Activated CD4-positive, alpha-beta T cell treated with anti-CD3 and anti-CD28 coated beads, Interleukin-2, amount 50 U/mL, for 48 hours (primary cell): ENCODE data around the gene CEP120.
"Not testable (repeated sequence)": the region's sequence is repeated elsewhere in the genome, so short reads cannot be mapped to it uniquely, and the experiment has no call there.

ENCODE experiments used
- DNase-seq, 2 experiments: peaks; one replicate each; pipeline ENCODE4 v3.0.0-alpha.2; 2020

Gene CEP120

DNA sequence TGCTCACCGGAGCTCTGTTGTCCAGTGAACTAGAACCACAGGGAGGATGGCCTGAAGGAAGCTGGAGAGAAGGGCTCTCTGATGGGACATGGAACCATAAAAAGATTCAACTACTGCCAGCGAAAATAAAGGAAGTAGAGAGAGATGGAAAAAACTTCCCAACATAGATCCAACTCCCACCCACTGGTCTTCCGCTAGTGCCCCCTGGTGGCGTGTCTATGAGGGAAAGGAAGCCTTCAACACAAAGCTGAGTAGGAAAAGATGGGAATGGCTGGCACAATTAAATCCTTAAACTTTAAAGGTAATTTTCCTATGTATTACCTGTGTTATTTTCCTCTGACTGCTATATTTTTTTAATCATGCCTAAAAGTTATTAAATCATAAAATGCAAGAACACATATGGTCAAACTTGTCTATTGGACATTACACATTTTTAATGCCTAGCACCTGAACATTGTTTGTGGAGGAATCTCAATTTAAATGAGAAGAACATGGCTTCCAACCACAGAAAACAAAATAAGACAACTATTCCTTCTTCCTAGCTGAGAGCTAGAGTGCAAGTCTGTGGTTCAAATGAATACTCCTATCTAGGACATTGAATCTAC lies 51.5 kb downstream of the CEP120 start:
- peak; percentile 41 to 51 for DNase-seq

DNA sequence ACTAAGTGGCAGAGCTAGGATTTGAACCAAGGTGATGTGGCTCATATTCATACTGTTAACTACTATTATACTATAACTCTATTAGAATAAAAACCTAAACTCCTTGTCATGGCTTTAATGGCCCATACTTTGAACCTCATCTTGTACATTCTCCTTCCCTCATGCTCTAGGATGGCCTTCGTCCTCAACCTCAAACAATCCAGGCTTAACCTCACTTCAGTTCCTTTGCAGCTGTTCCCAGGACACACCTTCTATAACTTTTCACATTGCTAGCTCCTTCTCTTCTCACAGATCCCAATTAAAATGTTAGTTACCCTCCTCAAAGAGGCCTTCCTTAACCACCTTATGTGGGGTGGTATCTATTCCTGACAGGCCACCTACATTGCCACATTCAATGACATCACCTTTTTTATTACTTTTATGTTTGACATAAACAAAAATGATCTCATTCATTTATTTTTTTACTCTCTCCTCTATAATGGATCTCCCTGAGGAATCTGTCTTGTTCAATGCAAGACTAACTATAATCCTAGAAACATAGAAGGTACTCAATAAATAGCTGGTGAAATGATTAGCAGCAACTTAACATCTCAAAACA lies 53.7 kb downstream of the CEP120 start:
- no peak for DNase-seq

DNA sequence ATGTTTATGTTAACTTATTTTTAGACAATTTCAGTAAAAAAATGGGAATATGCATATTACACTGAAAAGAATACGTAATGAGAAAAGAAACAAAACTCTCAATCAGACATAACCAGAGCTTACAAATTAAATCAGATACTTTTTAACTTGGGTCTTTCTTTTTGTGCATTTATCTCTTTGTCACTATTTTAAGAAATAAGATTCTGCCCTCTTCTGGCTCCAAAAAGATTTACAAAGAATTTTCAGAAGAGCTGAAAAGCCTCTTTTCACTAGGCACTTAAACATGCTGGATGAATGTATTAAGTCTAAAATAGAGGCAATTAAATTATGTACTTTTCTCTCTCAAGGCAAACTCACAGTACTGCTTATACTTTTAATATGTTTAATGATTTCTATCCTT lies 55.5 kb downstream of the CEP120 start:
- DNase-seq, result no peak

DNA sequence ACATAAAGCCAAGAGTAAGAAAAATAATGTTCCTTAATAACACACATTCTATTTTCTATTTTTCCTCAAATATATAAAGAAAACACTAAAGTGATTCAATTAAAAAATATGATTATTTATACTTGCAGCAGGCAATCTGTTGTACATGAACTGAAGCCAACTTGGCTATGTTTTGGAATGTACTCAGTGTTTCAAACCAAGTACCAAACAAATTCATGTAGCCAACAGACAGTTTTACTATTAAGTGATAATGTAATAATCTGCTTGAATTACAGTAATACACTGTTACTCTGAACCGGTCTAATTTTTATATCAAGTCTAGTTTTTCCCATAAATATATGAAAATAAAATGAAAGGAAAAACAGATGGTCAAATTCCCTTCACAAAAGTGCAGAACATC lies 58.0 kb downstream of the CEP120 start:
- DNase-seq, result no peak

DNA sequence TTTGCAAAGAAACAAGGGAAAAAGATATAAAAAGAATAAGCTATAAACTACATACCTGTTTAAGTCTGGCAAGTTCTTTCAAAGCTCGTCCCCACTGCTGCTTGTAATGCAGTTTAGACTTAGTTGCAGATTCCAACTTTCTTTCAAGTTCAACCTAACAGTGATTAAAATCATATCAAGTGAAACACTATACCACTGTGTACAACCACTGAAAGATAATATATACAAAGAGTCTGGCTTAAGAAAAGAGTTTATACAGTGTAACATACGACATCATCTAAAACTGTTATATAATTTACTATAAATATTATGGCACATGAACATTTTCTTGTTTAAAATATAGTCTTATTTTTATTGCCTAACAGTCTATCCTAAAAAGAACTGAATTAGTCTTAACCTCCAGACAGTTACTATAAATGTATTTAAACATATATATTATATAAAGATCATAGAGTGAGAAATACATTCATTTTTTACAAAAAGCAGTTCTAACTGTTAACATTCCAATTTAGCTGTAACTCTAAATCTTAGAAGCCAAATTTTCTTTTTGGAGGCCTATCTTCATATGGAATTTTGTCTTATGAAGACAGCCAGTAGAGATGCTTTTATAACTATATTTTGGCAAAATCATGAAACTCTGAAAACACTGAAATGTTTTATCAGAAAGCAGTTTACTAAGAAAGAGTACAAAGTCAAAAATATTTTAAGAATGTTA lies 58.6 kb downstream of the CEP120 start:
- DNase-seq, result no peak

DNA sequence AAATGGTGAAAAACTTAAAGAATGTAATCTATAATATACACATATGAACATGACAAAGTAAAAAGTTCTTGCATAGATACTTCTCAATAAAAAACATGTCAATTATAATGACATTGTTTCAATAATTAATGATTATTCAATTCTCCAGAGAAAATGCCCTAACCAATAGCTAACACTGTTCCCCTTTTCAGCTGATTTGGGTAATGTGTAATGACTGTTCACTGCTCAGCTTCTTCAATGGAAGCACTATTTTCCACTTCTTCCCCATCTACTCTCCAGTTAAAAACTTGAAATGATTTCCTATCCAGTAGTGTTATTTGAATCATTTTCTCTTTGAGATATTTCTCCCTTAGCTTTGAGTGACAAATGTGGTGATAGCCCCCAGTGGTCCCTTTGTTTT lies 62.3 kb downstream of the CEP120 start:
- DNase-seq, result no peak

DNA sequence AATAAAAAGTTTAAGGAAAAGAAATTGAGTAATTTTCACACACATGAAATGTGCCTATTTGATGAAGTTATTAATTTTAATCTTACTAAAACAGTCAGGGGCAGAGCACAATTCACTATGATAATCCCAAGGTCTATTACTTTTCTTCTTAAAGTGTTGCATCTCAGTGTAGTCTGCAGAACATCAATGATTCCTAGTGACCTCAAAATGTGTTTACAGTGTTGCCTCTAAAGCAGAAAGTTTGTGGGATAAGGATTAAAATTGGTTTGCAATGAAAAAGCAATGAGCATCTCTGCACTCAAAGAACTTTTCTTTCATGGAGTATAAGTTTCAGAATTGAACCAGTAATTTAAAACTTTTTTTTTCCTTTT lies 63.0 kb downstream of the CEP120 start:
- no peak for DNase-seq

DNA sequence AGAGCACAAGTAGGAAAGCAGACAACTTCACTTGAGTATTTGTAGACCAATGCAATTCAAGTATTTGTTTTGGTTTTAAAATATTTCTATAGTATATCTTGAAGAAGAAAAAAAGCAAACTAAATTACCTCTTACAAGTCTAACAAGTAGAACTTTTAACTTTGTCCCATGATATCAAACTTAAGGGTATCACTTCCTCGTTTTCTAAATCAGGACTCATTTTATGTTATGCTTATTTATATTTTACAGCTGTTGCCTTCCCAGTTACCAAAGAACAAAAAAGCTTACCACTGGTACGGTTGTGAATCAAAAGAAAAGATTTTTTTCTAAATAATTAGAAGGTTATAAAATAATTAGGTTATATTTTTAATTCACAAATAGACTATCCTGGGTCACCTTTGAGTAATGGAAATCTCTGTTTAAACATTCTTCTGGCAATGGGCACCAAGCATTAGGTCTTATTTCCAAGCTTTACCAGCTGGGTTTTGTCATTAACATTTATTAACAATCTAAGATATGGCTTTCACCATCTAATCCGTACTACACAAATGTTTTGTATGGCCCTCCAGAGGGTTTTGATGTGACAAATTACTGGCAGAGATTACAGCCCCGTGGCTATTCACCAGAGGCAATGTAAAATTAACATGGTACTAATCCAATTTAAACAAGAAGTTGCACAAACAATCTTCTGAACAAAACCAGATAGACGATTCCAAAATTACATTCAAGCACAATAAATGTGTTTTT lies 63.6 kb downstream of the CEP120 start:
- no peak for DNase-seq

DNA sequence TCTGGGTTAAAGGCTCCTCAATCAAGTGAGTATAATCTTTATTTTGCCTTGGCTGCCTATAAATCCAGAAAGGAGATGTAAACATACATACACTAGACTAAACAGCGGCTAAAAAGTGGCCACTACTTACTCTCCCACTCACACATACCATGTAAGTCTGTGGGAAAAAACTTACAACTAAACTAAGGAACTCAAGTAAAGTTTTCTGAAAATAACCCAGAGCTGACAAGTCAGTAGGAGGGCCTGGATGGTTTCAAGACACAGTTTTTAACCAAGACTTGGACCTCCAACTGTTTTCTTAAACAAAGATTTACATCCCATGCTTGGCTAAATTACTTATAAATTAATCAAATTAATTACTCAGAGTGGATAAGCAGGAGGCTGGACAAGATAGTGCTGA lies 64.5 kb downstream of the CEP120 start:
- no peak for DNase-seq

DNA sequence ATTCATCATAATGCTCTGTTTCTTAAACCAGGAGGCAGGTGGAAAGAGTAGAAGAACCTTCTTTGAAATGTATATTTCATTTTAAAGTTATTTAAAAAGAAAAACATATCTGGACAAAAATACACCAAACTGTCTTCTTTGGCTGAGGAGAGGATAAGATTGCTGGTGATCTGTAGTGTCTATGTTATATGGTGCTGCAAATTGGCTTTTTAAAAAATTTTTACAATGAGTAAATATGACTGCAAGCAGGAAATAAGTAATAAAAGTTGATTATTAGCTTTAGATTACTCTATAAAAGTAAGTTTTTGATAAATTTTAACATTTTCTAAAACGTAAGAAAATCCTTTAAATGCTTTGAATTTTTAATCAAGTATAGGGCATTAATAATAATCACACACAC lies 64.9 kb downstream of the CEP120 start:
- no peak for DNase-seq

DNA sequence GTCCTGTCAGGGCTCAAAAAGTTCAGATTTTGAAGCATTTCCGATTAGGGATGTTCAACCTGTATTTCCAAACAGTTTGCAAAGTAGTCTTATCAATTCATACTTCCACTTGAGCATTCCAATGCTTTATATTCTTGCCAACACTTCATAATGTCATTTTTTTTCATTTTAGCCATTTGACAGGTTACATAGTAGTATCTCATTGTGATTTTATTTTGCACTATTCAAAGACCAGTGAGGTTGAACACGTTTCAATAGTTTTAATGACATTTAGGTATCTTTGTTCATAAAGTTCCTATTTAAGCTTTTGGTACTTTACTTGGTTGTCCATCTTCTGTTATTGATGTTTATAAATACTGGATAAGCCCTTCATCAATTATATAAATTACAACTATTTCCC lies 71.4 kb downstream of the CEP120 start:
- no peak for DNase-seq

DNA sequence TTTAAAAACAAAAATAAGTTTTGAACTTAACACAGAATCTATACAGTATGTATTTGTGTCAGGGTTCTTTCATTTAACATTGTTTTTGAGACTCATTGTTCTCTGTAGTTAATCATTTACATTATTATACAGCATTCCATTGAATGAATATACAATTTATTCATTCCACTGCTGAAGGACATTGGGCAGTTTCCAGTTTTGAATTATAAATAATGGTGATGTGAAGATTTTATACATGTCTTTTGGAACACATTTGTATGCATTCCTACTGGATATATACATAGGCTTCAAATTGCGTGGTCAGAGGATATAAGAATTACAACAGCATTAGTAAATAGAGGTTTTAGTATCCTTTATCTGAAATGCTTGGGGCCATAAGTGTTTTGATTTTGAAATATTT lies 72.0 kb downstream of the CEP120 start:
- DNase-seq, result no peak

DNA sequence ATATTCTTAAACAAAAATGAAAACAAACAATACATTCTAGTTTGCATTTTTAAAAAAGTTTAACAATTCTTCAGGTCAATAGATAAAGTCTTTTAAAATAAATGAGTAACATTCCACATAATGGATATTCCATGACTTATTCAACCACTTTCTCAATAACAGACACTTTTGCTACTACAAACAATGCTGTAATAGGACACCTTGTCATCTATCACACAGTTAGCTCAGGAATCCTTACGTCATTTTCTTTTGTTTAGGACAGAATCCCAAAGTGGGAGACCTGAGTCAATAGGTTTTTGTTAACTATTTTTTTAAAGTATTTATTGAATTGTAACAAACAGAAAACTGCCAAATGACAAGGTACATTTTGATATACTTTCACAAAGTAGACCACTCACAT lies 72.5 kb downstream of the CEP120 start:
- DNase-seq, result no peak

DNA sequence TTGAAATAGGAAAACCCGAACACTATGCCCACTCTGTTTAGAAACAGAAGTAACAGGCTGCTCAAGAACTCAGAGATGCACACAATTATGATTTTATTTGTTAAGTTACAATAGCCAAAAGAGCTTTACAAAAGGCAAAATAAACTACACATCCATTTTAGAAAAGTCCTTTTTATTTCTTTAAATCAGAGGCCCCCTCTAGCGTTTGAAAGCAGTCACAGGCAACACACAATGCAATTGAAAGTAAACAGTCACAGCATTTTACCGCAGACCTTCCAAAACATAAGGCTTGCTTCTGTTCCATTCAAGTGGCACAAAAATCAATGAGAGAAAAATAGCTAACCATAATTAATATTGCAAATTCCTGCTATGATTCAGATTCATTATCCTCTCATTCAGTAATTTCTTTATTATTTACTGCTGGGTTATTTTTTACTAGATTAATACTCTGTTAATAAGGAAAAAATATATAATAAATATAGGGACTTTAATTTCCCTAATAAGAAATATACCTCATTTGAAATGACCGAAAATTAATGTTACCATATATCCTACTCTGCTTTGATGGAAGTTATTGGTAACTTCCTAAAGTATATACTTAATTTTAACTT lies 78.3 kb downstream of the CEP120 start:
- no peak for DNase-seq

DNA sequence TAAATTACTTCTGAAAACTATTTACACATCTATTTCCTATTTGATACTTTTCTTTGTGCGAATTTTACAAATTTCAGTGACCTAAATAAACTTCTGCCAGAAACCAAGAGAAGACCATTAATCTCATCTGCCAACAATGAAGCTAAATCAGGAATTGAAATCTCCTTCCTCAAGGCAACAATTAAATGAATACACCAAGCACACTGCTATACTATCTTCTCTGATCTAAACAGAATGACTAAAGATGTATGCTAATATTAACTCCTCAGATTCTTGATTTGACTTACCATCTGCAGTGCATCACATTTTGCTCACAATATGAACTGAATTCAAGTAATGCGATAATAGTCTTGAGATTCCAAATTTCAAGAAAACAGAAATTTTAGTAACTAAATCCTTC lies 82.3 kb downstream of the CEP120 start:
- no peak for DNase-seq

DNA sequence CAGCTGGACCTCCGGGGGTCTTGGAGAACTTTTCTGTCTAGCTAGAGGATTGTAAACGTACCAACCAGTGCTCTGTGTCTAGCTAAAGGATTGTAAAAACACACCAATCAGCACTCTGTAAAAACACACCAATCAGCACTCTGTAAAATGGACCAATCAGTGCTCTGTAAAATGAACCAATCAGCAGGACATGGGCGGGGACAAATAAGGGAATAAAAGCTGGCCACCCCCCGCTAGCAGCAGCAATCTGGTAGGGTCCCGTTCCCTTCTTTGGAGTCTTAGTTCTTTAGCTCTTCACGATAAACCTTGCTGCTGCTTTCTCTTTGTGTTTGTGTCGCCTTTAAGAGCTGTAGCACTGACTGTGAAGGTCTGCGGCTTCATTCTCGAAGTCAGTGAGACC lies 114.8 kb downstream of the CEP120 start:
- DNase-seq, result not testable (repeated sequence)

DNA sequence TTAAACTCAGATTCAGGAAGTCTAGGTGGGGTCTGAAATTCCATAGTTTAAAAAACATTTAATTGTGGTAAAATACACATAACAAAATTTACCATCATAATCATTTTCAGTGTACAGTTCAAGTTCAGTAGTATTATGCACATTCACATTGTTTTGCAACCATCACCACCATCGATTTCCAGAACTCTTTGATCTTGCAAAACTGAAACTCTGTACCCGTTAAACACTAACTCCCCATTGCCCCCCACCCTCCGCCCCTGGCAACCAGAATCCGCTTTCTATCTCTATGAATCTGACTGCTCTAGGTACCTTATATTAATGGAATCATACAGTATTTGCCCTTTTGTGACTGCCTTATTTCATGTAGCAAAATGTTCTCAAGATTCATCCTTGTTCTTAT lies 117.5 kb downstream of the CEP120 start:
- DNase-seq, result no peak

DNA sequence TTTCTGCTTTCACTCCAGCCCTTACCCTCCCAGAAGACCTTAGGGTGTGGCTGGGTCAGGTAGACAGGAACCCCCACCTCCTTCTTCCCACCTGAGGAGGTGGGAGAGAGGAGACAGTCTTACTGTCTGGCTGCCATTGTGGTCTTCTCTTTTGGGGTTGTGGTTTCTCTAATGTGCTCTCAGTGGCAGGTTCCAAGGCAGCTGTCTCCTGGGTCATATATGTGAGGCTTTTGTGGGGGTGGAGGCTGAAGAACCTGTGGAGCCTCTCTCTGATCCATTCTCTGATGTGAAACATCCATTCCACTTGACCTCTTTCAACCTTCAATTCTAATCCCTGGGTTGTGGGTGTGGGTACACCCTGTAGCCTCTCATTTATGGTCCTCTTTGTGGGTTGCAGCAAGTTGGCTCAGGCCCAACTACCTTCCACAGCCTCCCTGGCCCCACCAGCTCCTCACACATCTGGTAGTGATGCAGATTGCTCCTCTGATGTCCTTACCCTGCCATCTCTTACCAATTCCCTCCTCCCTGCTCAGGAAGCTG lies 118.4 kb downstream of the CEP120 start:
- DNase-seq, result no peak

DNA sequence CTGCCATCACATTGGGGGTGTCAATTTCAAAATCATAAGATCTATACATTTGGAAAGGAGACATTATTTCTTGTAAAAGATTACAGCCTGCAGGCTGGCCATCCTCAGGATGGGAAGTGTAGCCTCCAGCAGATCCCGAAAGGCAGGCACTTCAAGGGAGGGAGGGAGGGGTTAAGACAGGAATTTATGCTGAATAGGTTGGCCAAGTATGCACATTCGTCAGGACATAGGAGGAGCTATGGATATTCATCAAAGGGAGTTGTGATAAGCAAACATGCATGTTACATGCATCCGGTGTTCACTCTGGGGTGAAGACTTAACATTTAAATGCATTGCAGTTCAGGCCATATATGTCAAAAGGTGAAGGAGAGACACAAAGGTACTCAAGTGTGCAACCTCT lies 119.4 kb downstream of the CEP120 start:
- no peak for DNase-seq

DNA sequence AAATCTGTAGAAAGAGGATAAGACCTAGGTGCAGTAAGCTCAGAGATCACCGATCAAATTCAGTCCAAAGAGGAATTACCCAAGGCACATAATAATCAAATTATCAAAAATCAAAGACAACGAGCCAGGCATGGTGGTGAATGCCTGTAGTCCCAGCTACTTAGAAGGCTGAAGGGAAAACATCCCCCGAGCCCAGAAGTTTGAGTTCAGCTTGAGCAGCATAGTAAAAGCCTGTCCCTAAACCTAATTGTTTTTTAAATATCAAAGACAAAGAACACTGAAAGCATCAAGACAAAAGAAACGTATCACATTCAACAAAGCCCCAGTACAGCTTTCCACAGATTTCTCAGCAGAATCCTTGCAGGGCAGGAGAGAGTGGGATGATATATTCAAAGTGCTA lies 122.9 kb downstream of the CEP120 start:
- no peak for DNase-seq

DNA sequence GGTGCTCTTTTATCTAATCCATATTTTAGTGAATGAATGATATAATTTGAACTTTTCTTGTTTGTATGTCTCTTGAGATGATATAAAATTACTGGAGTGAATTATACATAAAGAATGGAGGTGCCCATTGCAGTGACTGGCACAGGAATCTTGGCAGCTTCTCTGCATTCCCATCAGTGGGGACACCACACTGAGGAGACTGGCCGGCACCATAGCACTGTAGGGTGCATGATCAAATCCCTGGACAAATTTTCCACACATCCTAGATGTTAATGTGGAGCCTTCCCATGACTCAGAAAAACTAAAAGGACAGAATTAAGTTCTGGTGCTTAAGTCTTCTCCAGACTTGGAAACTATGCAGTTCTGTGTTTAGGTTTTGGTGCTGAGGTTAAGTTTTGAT lies 124.1 kb downstream of the CEP120 start:
- no peak for DNase-seq

DNA sequence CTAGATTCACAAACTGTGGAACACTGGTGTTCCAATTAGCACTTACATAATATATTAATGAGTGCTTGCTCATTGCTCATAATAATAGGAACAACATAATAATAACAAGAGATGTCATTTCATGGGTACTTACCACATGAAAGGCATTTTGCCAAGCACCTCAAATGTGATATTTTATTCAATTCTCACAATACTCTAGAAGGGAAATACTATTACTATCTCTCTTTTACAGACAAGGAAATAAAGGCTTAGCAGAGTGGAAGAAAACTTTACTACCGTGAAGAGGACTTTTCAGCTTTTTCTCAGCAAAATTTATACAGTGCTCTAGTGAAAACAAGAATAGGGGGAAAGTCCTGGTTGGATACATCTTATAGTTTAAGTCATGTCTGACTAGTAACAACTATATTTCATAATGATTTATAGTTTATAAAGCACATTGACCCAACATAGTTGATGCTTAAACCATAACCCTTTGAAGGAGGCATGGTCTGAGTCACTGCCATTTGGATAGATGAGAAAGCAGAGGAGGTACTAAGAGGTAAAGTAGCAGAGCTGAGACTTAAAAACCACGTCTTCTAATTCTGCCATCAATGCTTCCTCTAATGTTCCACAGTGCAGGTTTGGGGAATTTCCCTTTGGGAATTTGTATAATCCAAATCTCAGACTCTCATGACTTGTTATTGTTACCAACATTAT lies 124.7 kb downstream of the CEP120 start:
- DNase-seq, result no peak

DNA sequence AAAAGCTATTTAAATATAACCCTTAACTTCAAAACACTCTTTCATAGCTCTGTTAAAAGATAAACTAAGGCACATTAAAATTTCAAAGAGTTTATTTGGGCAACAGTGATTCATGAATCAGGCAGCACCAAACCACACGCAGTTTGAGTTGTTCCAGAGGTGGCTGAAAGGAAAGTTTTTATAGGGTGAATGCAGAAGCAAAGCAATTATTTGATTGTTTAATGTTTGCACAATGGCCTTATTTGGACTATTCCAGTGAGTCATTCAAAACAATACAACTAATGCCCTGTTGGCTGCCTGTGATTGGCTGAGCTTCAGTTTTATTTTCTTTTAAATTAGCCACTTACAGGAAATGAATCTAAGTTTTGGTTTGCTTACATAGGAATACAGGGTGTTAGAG lies 125.3 kb downstream of the CEP120 start:
- DNase-seq, result no peak
